OCI-LY7 (cell line): ENCODE measurements around the gene KRT83.
"Not testable (repeated sequence)": the region's sequence is repeated elsewhere in the genome, so short reads cannot be mapped to it uniquely, and the experiment has no call there.

Experiments used
- CTCF ChIP-seq: fragments of 200-600 bp; sonication (generic); conservative IDR thresholded peaks from 2 replicates; pipeline ENCODE4 v1.5.1; 2014; ENCODE audit warnings: mild to moderate bottlenecking, antibody characterized with exemption, low read length, moderate library complexity, mixed read lengths
- EZH2phosphoT487 ChIP-seq: fragments of 200-600 bp; sonication (generic); IDR thresholded peaks from 2 replicates; pipeline ENCODE4 v1.6.1; 2018; ENCODE audit warnings: low read depth, borderline replicate concordance, mild to moderate bottlenecking, mixed run types, antibody characterized with exemption, low read length, moderate library complexity, mixed read lengths

GRCh38 chr12:52302242-52302914, 18.8 kb downstream of the KRT83 start:
- TF ChIP-seq CTCF, EZH2phosphoT487: not testable (repeated sequence)
